ENCODE results near the gene MSRB1. TPM values are rescaled to one million over a fixed set of nuclear protein-coding genes. Genes with fewer than 3 reads are reported as not detected.

The MSRB1 gene
- total and polyA plus RNA-seq, 8 donors = 6.2 to 68.5 (median 31.2) TPM; not detected in 1

DNA sequence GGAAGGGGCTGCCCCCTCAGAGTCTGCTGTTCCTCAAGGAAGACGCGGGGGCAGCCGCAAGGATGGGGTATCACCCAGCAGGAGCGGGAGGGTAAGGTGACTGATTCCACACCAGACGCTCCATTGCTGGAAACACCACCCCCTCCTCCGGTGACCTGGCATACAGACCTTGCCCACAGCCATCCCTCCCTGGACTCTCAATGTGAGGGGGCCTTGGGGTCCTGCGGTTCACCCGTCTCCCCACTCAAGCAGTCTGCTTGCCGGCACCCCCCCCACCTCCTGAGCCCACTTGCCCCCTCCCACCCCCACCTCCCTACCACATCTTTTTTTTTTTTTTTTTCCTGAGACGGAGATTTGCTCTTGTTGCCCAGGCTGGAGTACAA is 12.7 kb downstream of the MSRB1 start:
- WGBS, 5 donors = 68 to 89% (median 86%) methylated on average over 7 to 10 of the region's 10 CpGs
- intact Hi-C loops (cut with DNase I; ENCODE audit: low total_unique reads) = loop anchor here (5.0 kb wide), 1 partner anchor 68 kb away; no protein-coding TSS in a partner anchor
- Histone ChIP-seq H3K27me3 (peaks cover 0 to 21% (median 0%) of the 10 kb centered on the region in 3 donors), H3K4me3 (peak overlapping the region in 2 of 4 donors; percentile 64 to 68), H3K4me1 (peaks cover 0 to 27% (median 14%) of the 10 kb centered on the region in 4 donors), H3K36me3 (no peaks in the 10 kb centered on the region), H3K9me3 (no peaks in the 10 kb centered on the region), H3K27ac (peak overlapping the region in 1 of 5 donors; percentile 84)
- no peak for DNase-seq
- TF ChIP-seq, protein P1, sequence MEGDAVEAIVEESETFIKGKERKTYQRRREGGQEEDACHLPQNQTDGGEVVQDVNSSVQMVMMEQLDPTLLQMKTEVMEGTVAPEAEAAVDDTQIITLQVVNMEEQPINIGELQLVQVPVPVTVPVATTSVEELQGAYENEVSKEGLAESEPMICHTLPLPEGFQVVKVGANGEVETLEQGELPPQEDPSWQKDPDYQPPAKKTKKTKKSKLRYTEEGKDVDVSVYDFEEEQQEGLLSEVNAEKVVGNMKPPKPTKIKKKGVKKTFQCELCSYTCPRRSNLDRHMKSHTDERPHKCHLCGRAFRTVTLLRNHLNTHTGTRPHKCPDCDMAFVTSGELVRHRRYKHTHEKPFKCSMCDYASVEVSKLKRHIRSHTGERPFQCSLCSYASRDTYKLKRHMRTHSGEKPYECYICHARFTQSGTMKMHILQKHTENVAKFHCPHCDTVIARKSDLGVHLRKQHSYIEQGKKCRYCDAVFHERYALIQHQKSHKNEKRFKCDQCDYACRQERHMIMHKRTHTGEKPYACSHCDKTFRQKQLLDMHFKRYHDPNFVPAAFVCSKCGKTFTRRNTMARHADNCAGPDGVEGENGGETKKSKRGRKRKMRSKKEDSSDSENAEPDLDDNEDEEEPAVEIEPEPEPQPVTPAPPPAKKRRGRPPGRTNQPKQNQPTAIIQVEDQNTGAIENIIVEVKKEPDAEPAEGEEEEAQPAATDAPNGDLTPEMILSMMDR (IDR thresholded peaks at IDR 0.05) = no peak
- TF ChIP-seq EP300 (IDR thresholded peaks at IDR 0.05) (no peak), POLR2AphosphoS5 (IDR thresholded peaks at IDR 0.05) (no peak), POLR2A (IDR thresholded peaks at IDR 0.05) (no peak)

GRCh38 chr16:1929578-1930337 is 13.2 kb downstream of the MSRB1 start:
- Histone ChIP-seq H3K4me3 (peak overlapping the region; percentile 58 to 68 (median 64)), H3K27me3 (peaks cover 0 to 26% (median 0%) of the 10 kb centered on the region in 3 donors), H3K36me3 (no peaks in the 10 kb centered on the region), H3K4me1 (peaks cover 0 to 23% (median 14%) of the 10 kb centered on the region in 4 donors), H3K9me3 (no peaks in the 10 kb centered on the region), H3K27ac (peak overlapping the region; percentile 14 to 86 (median 81))
- intact Hi-C loops (cut with DNase I; ENCODE audit: low total_unique reads) = loop anchor here (5.0 kb wide), 1 partner anchor 67 kb away; no protein-coding TSS in a partner anchor
- DNase-seq = peak; percentile 93 to 96
- TF ChIP-seq POLR2AphosphoS5 (IDR thresholded peaks at IDR 0.05) (peak in 2 of 3 donors; percentile 24 to 79), POLR2A (IDR thresholded peaks at IDR 0.05) (no peak)
- TF ChIP-seq, protein P1 (IDR thresholded peaks at IDR 0.05) = peak in 5 of 7 experiments; percentile 73 to 100 (median 100)
- 0 to 27% (median 13%) methylated on average over 3 to 70 of the region's 70 CpGs for whole genome bisulfite sequencing, 5 donors

DNA sequence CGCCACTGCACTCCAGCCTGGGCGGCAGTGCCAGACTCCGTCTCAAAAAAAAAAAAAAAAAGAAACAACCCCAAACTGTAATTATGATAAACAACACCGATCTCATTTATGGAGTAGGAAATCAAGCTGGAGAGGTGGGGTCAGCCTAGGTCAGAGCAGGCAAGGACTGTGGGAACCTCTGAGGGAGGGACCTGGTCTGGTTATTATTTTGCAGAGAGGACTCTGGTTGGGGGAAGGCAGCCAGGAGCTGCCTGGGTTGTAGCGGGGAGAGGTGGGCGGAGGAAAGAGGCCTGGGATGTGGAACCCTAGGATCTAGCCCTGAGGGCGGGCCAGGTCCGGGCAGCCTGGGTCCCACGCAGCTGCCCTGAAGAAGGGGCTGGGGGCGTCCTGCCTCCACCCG is 13.9 kb downstream of the MSRB1 start:
- Histone ChIP-seq H3K9me3 (no peaks in the 10 kb centered on the region), H3K27me3 (peaks cover 0 to 33% (median 0%) of the 10 kb centered on the region in 3 donors), H3K4me1 (peaks cover 0 to 23% (median 14%) of the 10 kb centered on the region in 4 donors), H3K27ac (peak overlapping the region in 4 of 5 donors; percentile 76 to 86 (median 82)), H3K4me3 (peak overlapping the region; percentile 58 to 68 (median 64)), H3K36me3 (no peaks in the 10 kb centered on the region)
- DNase-seq = peak in 1 of 2 donors; percentile 61
- intact Hi-C loops (cut with DNase I; ENCODE audit: low total_unique reads) = no loop called here
- TF ChIP-seq, protein P1 (IDR thresholded peaks at IDR 0.05) = no peak
- TF ChIP-seq EP300 (IDR thresholded peaks at IDR 0.05) (no peak), POLR2A (IDR thresholded peaks at IDR 0.05) (no peak), POLR2AphosphoS5 (IDR thresholded peaks at IDR 0.05) (no peak)
- WGBS, 5 donors = 7 to 23% (median 10%) methylated on average over 9 to 11 of the region's 11 CpGs

- no peak for DNase-seq
- WGBS, 5 donors = 49 to 70% (median 57%) methylated on average over 11 of the region's 11 CpGs
- H3K4me1 ChIP-seq = peaks cover 10 to 28% (median 22%) of the 10 kb centered on the region in 4 donors
- H3K27ac ChIP-seq = no peak overlapping the region
- intact Hi-C loops (cut with DNase I; ENCODE audit: low total_unique reads) = no loop called here
- H3K4me3 ChIP-seq = no peak overlapping the region
- H3K9me3 ChIP-seq = no peaks in the 10 kb centered on the region
- H3K36me3 ChIP-seq = no peaks in the 10 kb centered on the region
- TF ChIP-seq POLR2AphosphoS5 (IDR thresholded peaks at IDR 0.05) = no peak
- TF ChIP-seq, protein P1 (IDR thresholded peaks at IDR 0.05) = no peak
- no peak for TF ChIP-seq POLR2A (IDR thresholded peaks at IDR 0.05)
- TF ChIP-seq EP300 (IDR thresholded peaks at IDR 0.05) = no peak
- peaks cover 4 to 56% (median 18%) of the 10 kb centered on the region in 3 donors for H3K27me3 ChIP-seq
Observed at GRCh38 chr16:1926271-1926670, 16.7 kb downstream of the MSRB1 start.

All from stomach (tissue), 9 donors.